ENCODE data around the gene IFT52.

GRCh38 chr20:43568706-43569105 is 22.0 kb upstream of the IFT52 start:
- TF ChIP-seq CEBPB (IDR thresholded peaks at IDR 0.05): no peak
- TF ChIP-seq, protein P1, sequence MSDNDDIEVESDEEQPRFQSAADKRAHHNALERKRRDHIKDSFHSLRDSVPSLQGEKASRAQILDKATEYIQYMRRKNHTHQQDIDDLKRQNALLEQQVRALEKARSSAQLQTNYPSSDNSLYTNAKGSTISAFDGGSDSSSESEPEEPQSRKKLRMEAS (IDR thresholded peaks at IDR 0.05): no peak
- TF ChIP-seq EP300 (IDR thresholded peaks at IDR 0.05): no peak
- TF ChIP-seq POLR2A (IDR thresholded peaks at IDR 0.05; ENCODE audit: low read length): no peak
- TF ChIP-seq MYC (IDR thresholded peaks at IDR 0.05; ENCODE audit: borderline replicate concordance, low read length): no peak
- TF ChIP-seq, protein P2, sequence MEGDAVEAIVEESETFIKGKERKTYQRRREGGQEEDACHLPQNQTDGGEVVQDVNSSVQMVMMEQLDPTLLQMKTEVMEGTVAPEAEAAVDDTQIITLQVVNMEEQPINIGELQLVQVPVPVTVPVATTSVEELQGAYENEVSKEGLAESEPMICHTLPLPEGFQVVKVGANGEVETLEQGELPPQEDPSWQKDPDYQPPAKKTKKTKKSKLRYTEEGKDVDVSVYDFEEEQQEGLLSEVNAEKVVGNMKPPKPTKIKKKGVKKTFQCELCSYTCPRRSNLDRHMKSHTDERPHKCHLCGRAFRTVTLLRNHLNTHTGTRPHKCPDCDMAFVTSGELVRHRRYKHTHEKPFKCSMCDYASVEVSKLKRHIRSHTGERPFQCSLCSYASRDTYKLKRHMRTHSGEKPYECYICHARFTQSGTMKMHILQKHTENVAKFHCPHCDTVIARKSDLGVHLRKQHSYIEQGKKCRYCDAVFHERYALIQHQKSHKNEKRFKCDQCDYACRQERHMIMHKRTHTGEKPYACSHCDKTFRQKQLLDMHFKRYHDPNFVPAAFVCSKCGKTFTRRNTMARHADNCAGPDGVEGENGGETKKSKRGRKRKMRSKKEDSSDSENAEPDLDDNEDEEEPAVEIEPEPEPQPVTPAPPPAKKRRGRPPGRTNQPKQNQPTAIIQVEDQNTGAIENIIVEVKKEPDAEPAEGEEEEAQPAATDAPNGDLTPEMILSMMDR (IDR thresholded peaks at IDR 0.05): no peak
- TF ChIP-seq CBX2 (IDR thresholded peaks at IDR 0.05; ENCODE audit: borderline replicate concordance, low read depth): no peak
- no peak for TF ChIP-seq SMC3 (IDR thresholded peaks at IDR 0.05)
- no peak for TF ChIP-seq JUN (IDR thresholded peaks at IDR 0.05)

Data from A549 (cell line).